Measurements from ENCODE around the gene CXCR3.

- TF ChIP-seq CTCF (optimal IDR thresholded peaks at IDR 0.05 in 1 of 3, IDR thresholded peaks at IDR 0.05 in 1 of 3, conservative IDR thresholded peaks at IDR 0.05 in 1 of 3; ENCODE audit: extremely low read depth in 1 of 3, insufficient read depth in 2 of 3, low read length in 3 of 3), result no peak
- no peak for TF ChIP-seq EZH2 (IDR thresholded peaks at IDR 0.05; ENCODE audit: low read length)
Measured at GRCh38 chrX:71636438-71637252, 18.3 kb upstream of the CXCR3 start.

Measured in keratinocyte (primary cell).